Keratinocyte (primary cell): Measurements from ENCODE around the gene PACS2. TPM values are rescaled to one million over a fixed set of nuclear protein-coding genes. Genes with fewer than 3 reads are reported as not detected.
"Not testable (repeated sequence)": the region's sequence is repeated elsewhere in the genome, so short reads cannot be mapped to it uniquely, and the experiment has no call there.

Experiments used
- DNase-seq: peaks from one replicate; pipeline ENCODE4 v3.0.0-alpha.2; 2011; ENCODE audit warnings: low read depth, missing footprints, low spot score
- FAIRE-seq: peaks from 2 replicates; lab custom pipeline; 2011; peaks lifted over from hg19 to GRCh38; lab: Jason Lieb, UNC
- H2AFZ ChIP-seq: 2 replicates; pipeline ENCODE4 v1.6.0; 2012; ENCODE audit warnings: low read length, control low read depth, inconsistent platforms; ENCODE audit not compliant: control insufficient read depth
- H3K27ac ChIP-seq: 2 replicates; pipeline ENCODE4 v1.5.1; 2011; ENCODE audit warnings: low read length; ENCODE audit not compliant: control insufficient read depth, insufficient read depth
- H3K27me3 ChIP-seq: 3 replicates; pipeline ENCODE4 v1.6.0; 2011; ENCODE audit warnings: low read length; ENCODE audit not compliant: control insufficient read depth, insufficient read depth; ENCODE audit errors: extremely low read depth
- H3K36me3 ChIP-seq, 2 experiments: 2 replicates in 1 of 2; 3 replicates in 1 of 2; pipeline ENCODE4 v1.5.1; 2011; ENCODE audit warnings: low read length in 2 of 2, mild to moderate bottlenecking in 1 of 2; ENCODE audit not compliant: control insufficient read depth in 2 of 2, insufficient read depth in 2 of 2; ENCODE audit errors: extremely low read depth in 1 of 2
- H3K4me1 ChIP-seq: 3 replicates; pipeline ENCODE4 v1.5.1; 2011; ENCODE audit warnings: low read length; ENCODE audit not compliant: control insufficient read depth, insufficient read depth; ENCODE audit errors: extremely low read depth
- H3K4me2 ChIP-seq: 3 replicates; pipeline ENCODE4 v1.6.0; 2011; ENCODE audit warnings: low read depth, low read length; ENCODE audit not compliant: control insufficient read depth, insufficient read depth; ENCODE audit errors: extremely low read depth
- H3K4me3 ChIP-seq, 3 experiments: fragments of 200-600 bp in 1 of 3; sonication (generic) in 1 of 3; 2 replicates in 2 of 3; 3 replicates in 1 of 3; pipeline ENCODE4 v1.5.1; 2011 to 2016; ENCODE audit warnings: low read length in 3 of 3, mild to moderate bottlenecking in 3 of 3, control low read depth in 2 of 3, inconsistent platforms in 1 of 3, low read depth in 1 of 3, mixed read lengths in 1 of 3, mixed run types in 1 of 3, moderate library complexity in 1 of 3; ENCODE audit not compliant: control insufficient read depth in 2 of 3, insufficient read depth in 2 of 3; ENCODE audit errors: extremely low read depth in 1 of 3
- H3K79me2 ChIP-seq: 2 replicates; pipeline ENCODE4 v1.6.0; 2012; ENCODE audit warnings: low read length; ENCODE audit not compliant: control insufficient read depth, insufficient read depth
- H3K9ac ChIP-seq: 3 replicates; pipeline ENCODE4 v1.6.0; 2011; ENCODE audit warnings: low read length; ENCODE audit not compliant: control insufficient read depth, insufficient read depth; ENCODE audit errors: extremely low read depth
- H3K9me1 ChIP-seq: 3 replicates; pipeline ENCODE4 v1.6.0; 2011; ENCODE audit warnings: low read length; ENCODE audit not compliant: control insufficient read depth, insufficient read depth; ENCODE audit errors: extremely low read depth
- H3K9me3 ChIP-seq: 2 replicates; pipeline ENCODE4 v1.5.1; 2012; ENCODE audit warnings: low read depth, low read length; ENCODE audit not compliant: control insufficient read depth
- H4K20me1 ChIP-seq: 3 replicates; pipeline ENCODE4 v1.6.0; 2011; ENCODE audit warnings: low read length; ENCODE audit not compliant: control insufficient read depth, insufficient read depth; ENCODE audit errors: extremely low read depth
- CTCF ChIP-seq, 3 experiments: IDR thresholded peaks in 1 of 3; conservative IDR thresholded peaks in 1 of 3; optimal IDR thresholded peaks in 1 of 3; 2 replicates in 2 of 3; 3 replicates in 1 of 3; pipeline versions ENCODE3 to v1.5.1; 2011; ENCODE audit warnings: low read length in 3 of 3, mild to moderate bottlenecking in 3 of 3, moderate library complexity in 2 of 3, control low read depth in 1 of 3, inconsistent platforms in 1 of 3; ENCODE audit not compliant: insufficient read depth in 2 of 3; ENCODE audit errors: extremely low read depth in 1 of 3
- EZH2 ChIP-seq: IDR thresholded peaks from one replicate; pipeline ENCODE4 v1.6.1; 2012; ENCODE audit warnings: inconsistent platforms, mild to moderate bottlenecking, low read length, moderate library complexity
- dilution Hi-C: fragments of 300-500 bp; cut with MboI; formaldehyde crosslinking; loops from one replicate; pipeline ENCODE4 v1.7.0; 2020; ENCODE audit warnings: low sequenced_read_pairs; ENCODE audit not compliant: extremely low pct_ligation_motif_present
- polyA plus RNA-seq, 5 experiments: library from polyadenylated mRNA; depleted of rRNA in 3 of 5; stranded (reverse) in 3 of 5; stranded (forward) in 1 of 5; unstranded in 1 of 5; fragments of >200 nt; gene quantifications; 1 replicate in 1 of 5; 2 replicates in 3 of 5; 3 replicates in 1 of 5; pipeline versions ENCODE4 v1.2.1 to v1.2.3, GENCODE V29; 2011 to 2012; ENCODE audit warnings: missing spikeins in 2 of 5, low read depth in 1 of 5, low replicate concordance in 1 of 5

The PACS2 gene
- polyA plus RNA-seq, 1 donor (not counting 4 experiments of a cell fraction or from before 2014, with no cell fraction given): 11.8 TPM

- dilution Hi-C loops: no loop called here
- no peaks in the 10 kb centered on the region for H4K20me1 ChIP-seq
- no peaks in the 10 kb centered on the region for H3K4me1 ChIP-seq
- H3K4me3 ChIP-seq: no peak overlapping the region
- no peaks in the 10 kb centered on the region for H3K9me3 ChIP-seq
- H3K9me1 ChIP-seq: no peaks in the 10 kb centered on the region
- no peaks in the 10 kb centered on the region for H3K27me3 ChIP-seq
- peaks cover 0 to 9% of the 10 kb centered on the region in 2 experiments for H3K36me3 ChIP-seq
- TF ChIP-seq EZH2: no peak
- TF ChIP-seq CTCF (optimal IDR thresholded peaks at IDR 0.05 in 1 of 3, IDR thresholded peaks at IDR 0.05 in 1 of 3, conservative IDR thresholded peaks at IDR 0.05 in 1 of 3; ENCODE audit: extremely low read depth in 1 of 3, insufficient read depth in 2 of 3, low read length in 3 of 3): no peak
- no peak overlapping the region for H3K9ac ChIP-seq
- no peak for FAIRE-seq
- no peak overlapping the region for H2AFZ ChIP-seq
- DNase-seq: no peak
- no peak overlapping the region for H3K4me2 ChIP-seq
- no peaks in the 10 kb centered on the region for H3K79me2 ChIP-seq
- no peak overlapping the region for H3K27ac ChIP-seq
Measured at GRCh38 chr14:105358943-105359342, 44.4 kb downstream of the PACS2 start.

DNA sequence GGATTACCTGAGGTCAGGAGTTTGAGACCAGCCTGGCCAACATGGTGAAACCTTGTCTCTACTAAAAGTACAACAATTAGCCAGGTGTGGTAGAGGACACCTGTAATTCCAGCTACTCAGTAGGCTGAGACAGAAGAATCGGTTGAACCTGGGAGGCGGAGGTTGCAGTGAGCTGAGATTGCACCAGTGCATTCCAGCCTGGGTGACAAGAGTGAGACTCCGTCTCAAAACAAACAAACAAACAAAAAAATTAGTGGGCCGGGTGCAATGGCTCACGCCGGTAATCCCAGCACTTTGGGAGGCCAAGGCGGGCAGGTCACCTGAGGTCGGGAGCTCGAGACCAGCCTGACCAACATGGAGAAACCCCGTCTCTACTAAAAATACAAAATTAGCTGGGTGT lies 46.9 kb downstream of the PACS2 start:
- H4K20me1 ChIP-seq, H3K79me2 ChIP-seq, H2AFZ ChIP-seq, H3K4me1 ChIP-seq, H3K9me1 ChIP-seq, FAIRE-seq, DNase-seq, H3K36me3 ChIP-seq, H3K9ac ChIP-seq, H3K4me2 ChIP-seq, H3K27me3 ChIP-seq, H3K27ac ChIP-seq, H3K4me3 ChIP-seq, dilution Hi-C loops, H3K9me3 ChIP-seq: not testable (repeated sequence)
